Measurements from ENCODE around the gene GATA2.

The GATA2 gene

GRCh38 chr3:128489674-128489926, 3.4 kb downstream of the GATA2 start:
- no peak for FAIRE-seq

GRCh38 chr3:128488991-128489673, 3.9 kb downstream of the GATA2 start:
- no peak for FAIRE-seq

More at GRCh38 chr3:128489674-128489926, 3.4 kb downstream of the GATA2 start:
- DNase-seq (ENCODE audit: extremely low spot score, insufficient read length, low read depth): no peak

GRCh38 chr3:128488636-128488990, 4.4 kb downstream of the GATA2 start:
- DNase-seq (ENCODE audit: extremely low spot score, insufficient read length, low read depth) (no peak), FAIRE-seq (no peak)

More at GRCh38 chr3:128488991-128489673, 3.9 kb downstream of the GATA2 start:
- no peak for DNase-seq (ENCODE audit: extremely low spot score, insufficient read length, low read depth)

GRCh38 chr3:128487813-128488635, 5.0 kb downstream of the GATA2 start:
- no peak for DNase-seq (ENCODE audit: extremely low spot score, insufficient read length, low read depth)
- FAIRE-seq: no peak

- no peak for DNase-seq (ENCODE audit: extremely low spot score, insufficient read length, low read depth)
- no peak for FAIRE-seq
Measured at GRCh38 chr3:128487538-128487812, 5.5 kb downstream of the GATA2 start.

GRCh38 chr3:128486681-128487537, 6.1 kb downstream of the GATA2 start:
- no peak for DNase-seq (ENCODE audit: extremely low spot score, insufficient read length, low read depth)

GRCh38 chr3:128486205-128486628, 6.8 kb downstream of the GATA2 start:
- FAIRE-seq: no peak
- DNase-seq (ENCODE audit: extremely low spot score, insufficient read length, low read depth): no peak

More at GRCh38 chr3:128486681-128487537, 6.1 kb downstream of the GATA2 start:
- FAIRE-seq: no peak

GRCh38 chr3:128485282-128486204, 7.5 kb downstream of the GATA2 start:
- FAIRE-seq (no peak), DNase-seq (ENCODE audit: extremely low spot score, insufficient read length, low read depth) (no peak)

- DNase-seq (ENCODE audit: extremely low spot score, insufficient read length, low read depth) (no peak), FAIRE-seq (no peak)
Measured at GRCh38 chr3:128484404-128485281, 8.4 kb downstream of the GATA2 start.

GRCh38 chr3:128483657-128484403, 9.2 kb downstream of the GATA2 start:
- no peak for DNase-seq (ENCODE audit: extremely low spot score, insufficient read length, low read depth)
- no peak for FAIRE-seq

- FAIRE-seq (no peak), DNase-seq (ENCODE audit: extremely low spot score, insufficient read length, low read depth) (no peak)
Measured at GRCh38 chr3:128482666-128483656, 10.0 kb downstream of the GATA2 start.

GRCh38 chr3:128482175-128482574, 10.8 kb downstream of the GATA2 start:
- DNase-seq (ENCODE audit: extremely low spot score, insufficient read length, low read depth) (no peak), FAIRE-seq (no peak)

GRCh38 chr3:128481438-128481942, 11.5 kb downstream of the GATA2 start:
- DNase-seq (ENCODE audit: extremely low spot score, insufficient read length, low read depth) (no peak), FAIRE-seq (no peak)

- DNase-seq (ENCODE audit: extremely low spot score, insufficient read length, low read depth) (no peak), FAIRE-seq (no peak)
Measured at GRCh38 chr3:128480717-128481437, 12.1 kb downstream of the GATA2 start.

GRCh38 chr3:128480278-128480677, 12.7 kb downstream of the GATA2 start:
- DNase-seq (ENCODE audit: extremely low spot score, insufficient read length, low read depth) (no peak), FAIRE-seq (no peak)

GRCh38 chr3:128479558-128480086, 13.4 kb downstream of the GATA2 start:
- DNase-seq (ENCODE audit: extremely low spot score, insufficient read length, low read depth) (no peak), FAIRE-seq (no peak)

Data from GM18507 (cell line).